Activated CD4-positive, CD25-positive, alpha-beta regulatory T cell (primary cell): ENCODE data around the gene LRTM1.

ENCODE experiments used
- DNase-seq, 4 experiments: peaks; one replicate each; lab custom pipeline; 2025; lab: John Stamatoyannopoulos, UW

The LRTM1 gene

GRCh38 chr3:54928046-54928770, at the start of gene LRTM1:
TSS of gene LRTM1 (minus strand) at chr3:54928059. CDS start at chr3:54927911, 148 bp downstream.
- no peak for DNase-seq

GRCh38 chr3:54977439-54977838, 49.6 kb upstream of the LRTM1 start:
- DNase-seq: no peak

- no peak for DNase-seq
These were observed 43.0 kb upstream of the LRTM1 start for GRCh38 chr3:54970895-54971294.

GRCh38 chr3:54969652-54970051, 41.8 kb upstream of the LRTM1 start:
- DNase-seq: no peak

GRCh38 chr3:54968546-54969172, 40.8 kb upstream of the LRTM1 start:
- DNase-seq: no peak

GRCh38 chr3:54967731-54968161, 39.9 kb upstream of the LRTM1 start:
- DNase-seq: no peak

GRCh38 chr3:54966979-54967378, 39.1 kb upstream of the LRTM1 start:
- no peak for DNase-seq

- DNase-seq: no peak
These were observed 37.9 kb upstream of the LRTM1 start for GRCh38 chr3:54965746-54966145.

GRCh38 chr3:54964081-54964480, 36.2 kb upstream of the LRTM1 start:
- DNase-seq: no peak

- no peak for DNase-seq
These were observed 35.8 kb upstream of the LRTM1 start for GRCh38 chr3:54963641-54964040.

- DNase-seq: no peak
These were observed 34.3 kb upstream of the LRTM1 start for GRCh38 chr3:54962200-54962599.

GRCh38 chr3:54960701-54961100, 32.8 kb upstream of the LRTM1 start:
- DNase-seq: no peak

GRCh38 chr3:54960082-54960481, 32.2 kb upstream of the LRTM1 start:
- DNase-seq: no peak

- no peak for DNase-seq
These were observed 29.9 kb upstream of the LRTM1 start for GRCh38 chr3:54957711-54958110.

GRCh38 chr3:54955941-54956340, 28.1 kb upstream of the LRTM1 start:
- no peak for DNase-seq

- no peak for DNase-seq
These were observed 27.6 kb upstream of the LRTM1 start for GRCh38 chr3:54955496-54955895.

GRCh38 chr3:54954521-54954920, 26.7 kb upstream of the LRTM1 start:
- no peak for DNase-seq

- DNase-seq: no peak
These were observed 26.2 kb upstream of the LRTM1 start for GRCh38 chr3:54954022-54954421.

- DNase-seq: no peak
These were observed 23.5 kb upstream of the LRTM1 start for GRCh38 chr3:54951405-54951804.

GRCh38 chr3:54950391-54951003, 22.6 kb upstream of the LRTM1 start:
- DNase-seq: no peak

- DNase-seq: no peak
These were observed 21.7 kb upstream of the LRTM1 start for GRCh38 chr3:54949491-54950044.

GRCh38 chr3:54941690-54942362, 14.0 kb upstream of the LRTM1 start:
- DNase-seq: no peak
